MM.1S (cell line): Measurements from ENCODE around the gene NCAPH2.

Experiments
- DNase-seq: peaks from one replicate; pipeline ENCODE4 v3.0.0-alpha.2; 2015
- H2AFZ ChIP-seq: fragments of 300-600 bp; sonication (generic); 2 replicates; pipeline ENCODE4 v1.6.0; 2016; ENCODE audit warnings: antibody characterized with exemption, low read length
- H3F3A ChIP-seq: fragments of 300-600 bp; sonication (generic); 2 replicates; pipeline ENCODE4 v1.6.1; 2016; ENCODE audit warnings: mild to moderate bottlenecking, antibody characterized with exemption, low read length, moderate library complexity, mixed read lengths; ENCODE audit not compliant: insufficient read depth
- H3K27ac ChIP-seq: fragments of 300-600 bp; sonication (generic); 2 replicates; pipeline ENCODE4 v1.5.1; 2016; ENCODE audit warnings: mild to moderate bottlenecking, low read length
- H3K27me3 ChIP-seq: fragments of 300-600 bp; sonication (generic); replicated peaks from 2 replicates; pipeline ENCODE4 v1.6.0; 2016; ENCODE audit warnings: low read length; ENCODE audit not compliant: insufficient read depth
- H3K36me3 ChIP-seq: fragments of 300-600 bp; sonication (generic); replicated peaks from 2 replicates; pipeline ENCODE4 v1.6.1; 2016; ENCODE audit warnings: mild to moderate bottlenecking, low read length, mixed read lengths; ENCODE audit not compliant: insufficient read depth
- H3K4me1 ChIP-seq: fragments of 300-600 bp; sonication (generic); 2 replicates; pipeline ENCODE4 v1.6.1; 2016; ENCODE audit warnings: low read length, mixed read lengths
- H3K4me2 ChIP-seq: fragments of 300-600 bp; sonication (generic); 2 replicates; pipeline ENCODE4 v1.6.0; 2016; ENCODE audit warnings: low read depth, low read length
- H3K4me3 ChIP-seq: fragments of 300-600 bp; sonication (generic); 2 replicates; pipeline ENCODE4 v1.5.1; 2016; ENCODE audit warnings: low read length, mixed read lengths
- H3K79me2 ChIP-seq: fragments of 300-600 bp; sonication (generic); 2 replicates; pipeline ENCODE4 v1.6.1; 2016; ENCODE audit warnings: mixed run types, low read length, mixed read lengths
- H3K9ac ChIP-seq: fragments of 300-600 bp; sonication (generic); 2 replicates; pipeline ENCODE4 v1.6.1; 2016; ENCODE audit warnings: low read length, mixed read lengths
- H3K9me2 ChIP-seq: fragments of 300-600 bp; sonication (generic); replicated peaks from 2 replicates; pipeline ENCODE4 v1.6.1; 2016; ENCODE audit warnings: mild to moderate bottlenecking, low read length, mixed read lengths; ENCODE audit not compliant: insufficient read depth
- H3K9me3 ChIP-seq: fragments of 300-600 bp; sonication (generic); replicated peaks from 2 replicates; pipeline ENCODE4 v1.6.1; 2016; ENCODE audit warnings: mild to moderate bottlenecking, low read length, mixed read lengths; ENCODE audit not compliant: insufficient read depth
- H4K20me1 ChIP-seq: fragments of 300-600 bp; sonication (generic); 2 replicates; pipeline ENCODE4 v1.6.1; 2016; ENCODE audit warnings: mild to moderate bottlenecking, low read length, moderate library complexity, mixed read lengths; ENCODE audit not compliant: insufficient read depth
- CTCF ChIP-seq: fragments of 300-600 bp; sonication (generic); IDR thresholded peaks from 2 replicates; pipeline ENCODE4 v1.5.1; 2016; ENCODE audit warnings: antibody characterized with exemption, low read length, mixed read lengths
- EZH2 ChIP-seq: fragments of 300-600 bp; sonication (generic); optimal IDR thresholded peaks from 2 replicates; pipeline ENCODE3; 2017; ENCODE audit warnings: low read depth, mild to moderate bottlenecking, antibody characterized with exemption, low read length, mixed read lengths
- EZH2phosphoT487 ChIP-seq: fragments of 300-600 bp; sonication (generic); IDR thresholded peaks from 2 replicates; pipeline ENCODE4 v1.6.1; 2018; ENCODE audit warnings: antibody characterized with exemption, low read length

The NCAPH2 gene

DNA sequence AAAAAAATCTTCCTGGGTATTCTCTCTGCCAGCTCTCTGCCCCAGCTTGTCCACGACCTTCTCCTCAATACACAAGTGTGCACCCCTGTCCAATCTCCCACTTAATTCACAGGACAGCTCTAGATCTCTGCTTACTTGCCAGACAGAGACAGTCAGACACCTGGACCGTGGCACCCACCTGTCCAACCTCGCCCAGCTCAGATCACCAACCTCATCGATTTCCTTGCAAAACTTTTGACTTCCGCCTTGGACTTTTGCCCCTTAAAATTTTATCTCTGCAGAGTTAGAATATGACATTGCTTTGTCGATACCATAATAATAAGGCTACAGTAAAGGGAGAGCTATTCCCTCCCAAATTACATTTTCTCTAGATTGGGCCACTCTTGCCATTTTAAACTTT, 10.9 kb upstream of the NCAPH2 start:
- Histone ChIP-seq H4K20me1 (no peaks in the 10 kb centered on the region), H3K36me3 (no peaks in the 10 kb centered on the region), H2AFZ (no peak overlapping the region), H3K27ac (no peak overlapping the region), H3K9me2 (no peaks in the 10 kb centered on the region), H3K4me2 (no peak overlapping the region), H3K4me3 (no peak overlapping the region), H3F3A (peaks cover 9% of the 10 kb centered on the region; the same call in 1 of the 2 replicates), H3K27me3 (no peaks in the 10 kb centered on the region), H3K9me3 (no peaks in the 10 kb centered on the region), H3K79me2 (no peaks in the 10 kb centered on the region), H3K9ac (no peak overlapping the region), H3K4me1 (no peaks in the 10 kb centered on the region)
- DNase-seq, result no peak
- TF ChIP-seq EZH2phosphoT487, result no peak
- no peak for TF ChIP-seq EZH2
- no peak for TF ChIP-seq CTCF

GRCh38 chr22:50498322-50498890, 9.6 kb upstream of the NCAPH2 start:
- DNase-seq, result peak; percentile 66
- no peaks in the 10 kb centered on the region for H3K79me2 ChIP-seq
- no peak overlapping the region for H3K4me3 ChIP-seq
- TF ChIP-seq CTCF, result peak; percentile 67
- no peak for TF ChIP-seq EZH2phosphoT487
- TF ChIP-seq EZH2, result no peak
- H4K20me1 ChIP-seq, result no peaks in the 10 kb centered on the region
- H3K4me2 ChIP-seq, result peak overlapping the region; percentile 49
- H3K27me3 ChIP-seq, result no peaks in the 10 kb centered on the region
- no peaks in the 10 kb centered on the region for H3K4me1 ChIP-seq
- H3K36me3 ChIP-seq, result no peaks in the 10 kb centered on the region
- H3K9ac ChIP-seq, result no peak overlapping the region
- no peak overlapping the region for H3K27ac ChIP-seq
- no peaks in the 10 kb centered on the region for H3K9me3 ChIP-seq
- H3K9me2 ChIP-seq, result no peaks in the 10 kb centered on the region
- 0 out of 2 replicates have a peak overlapping the region, but pooled peaks have one; percentile 22 for H2AFZ ChIP-seq
- H3F3A ChIP-seq, result peaks cover 9% of the 10 kb centered on the region; the same call in 1 of the 2 replicates

GRCh38 chr22:50500452-50500851, 7.6 kb upstream of the NCAPH2 start:
- no peak for DNase-seq
- H3K4me3 ChIP-seq, result no peak overlapping the region
- H2AFZ ChIP-seq, result no peak overlapping the region
- H3K4me2 ChIP-seq, result no peak overlapping the region
- no peaks in the 10 kb centered on the region for H3K27me3 ChIP-seq
- no peak overlapping the region for H3K27ac ChIP-seq
- no peak overlapping the region for H3K9ac ChIP-seq
- no peaks in the 10 kb centered on the region for H3K9me3 ChIP-seq
- H3F3A ChIP-seq, result peaks cover 9% of the 10 kb centered on the region; the same call in 1 of the 2 replicates
- no peaks in the 10 kb centered on the region for H3K9me2 ChIP-seq
- no peak for TF ChIP-seq EZH2
- TF ChIP-seq CTCF, result no peak
- no peak for TF ChIP-seq EZH2phosphoT487
- no peaks in the 10 kb centered on the region for H4K20me1 ChIP-seq
- H3K4me1 ChIP-seq, result no peaks in the 10 kb centered on the region
- H3K36me3 ChIP-seq, result no peaks in the 10 kb centered on the region
- peaks cover 9% of the 10 kb centered on the region for H3K79me2 ChIP-seq
